Measurements from ENCODE around the gene ADAMTS14. TPM values are rescaled to one million over a fixed set of nuclear protein-coding genes. Genes with fewer than 3 reads are reported as not detected.
A peak's percentile ranks its signal among the peaks of the same experiment; 100 is the strongest.

The ADAMTS14 gene
- total RNA-seq, 1 donor from 2014 or later: 1.1 TPM

- TF ChIP-seq, protein P1, sequence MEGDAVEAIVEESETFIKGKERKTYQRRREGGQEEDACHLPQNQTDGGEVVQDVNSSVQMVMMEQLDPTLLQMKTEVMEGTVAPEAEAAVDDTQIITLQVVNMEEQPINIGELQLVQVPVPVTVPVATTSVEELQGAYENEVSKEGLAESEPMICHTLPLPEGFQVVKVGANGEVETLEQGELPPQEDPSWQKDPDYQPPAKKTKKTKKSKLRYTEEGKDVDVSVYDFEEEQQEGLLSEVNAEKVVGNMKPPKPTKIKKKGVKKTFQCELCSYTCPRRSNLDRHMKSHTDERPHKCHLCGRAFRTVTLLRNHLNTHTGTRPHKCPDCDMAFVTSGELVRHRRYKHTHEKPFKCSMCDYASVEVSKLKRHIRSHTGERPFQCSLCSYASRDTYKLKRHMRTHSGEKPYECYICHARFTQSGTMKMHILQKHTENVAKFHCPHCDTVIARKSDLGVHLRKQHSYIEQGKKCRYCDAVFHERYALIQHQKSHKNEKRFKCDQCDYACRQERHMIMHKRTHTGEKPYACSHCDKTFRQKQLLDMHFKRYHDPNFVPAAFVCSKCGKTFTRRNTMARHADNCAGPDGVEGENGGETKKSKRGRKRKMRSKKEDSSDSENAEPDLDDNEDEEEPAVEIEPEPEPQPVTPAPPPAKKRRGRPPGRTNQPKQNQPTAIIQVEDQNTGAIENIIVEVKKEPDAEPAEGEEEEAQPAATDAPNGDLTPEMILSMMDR (IDR thresholded peaks at IDR 0.05; ENCODE audit: unreplicated experiment): no peak
- H3K9me3 Mint-ChIP-seq (ENCODE audit: unreplicated experiment): no peaks in the 10 kb centered on the region
- H3K4me1 Mint-ChIP-seq (ENCODE audit: unreplicated experiment): peaks cover 9% of the 10 kb centered on the region
- DNase-seq (ENCODE audit: low spot score): no peak
- peaks cover 7% of the 10 kb centered on the region for H3K36me3 Mint-ChIP-seq (ENCODE audit: low read depth, unreplicated experiment)
- H3K27ac Mint-ChIP-seq (ENCODE audit: unreplicated experiment): no peak overlapping the region
- peaks cover 10% of the 10 kb centered on the region for H3K27me3 Mint-ChIP-seq (ENCODE audit: unreplicated experiment)
- no peak overlapping the region for H3K4me3 Mint-ChIP-seq (ENCODE audit: unreplicated experiment)
These were observed 105.0 kb downstream of the ADAMTS14 start for GRCh38 chr10:70777063-70777875.

DNA sequence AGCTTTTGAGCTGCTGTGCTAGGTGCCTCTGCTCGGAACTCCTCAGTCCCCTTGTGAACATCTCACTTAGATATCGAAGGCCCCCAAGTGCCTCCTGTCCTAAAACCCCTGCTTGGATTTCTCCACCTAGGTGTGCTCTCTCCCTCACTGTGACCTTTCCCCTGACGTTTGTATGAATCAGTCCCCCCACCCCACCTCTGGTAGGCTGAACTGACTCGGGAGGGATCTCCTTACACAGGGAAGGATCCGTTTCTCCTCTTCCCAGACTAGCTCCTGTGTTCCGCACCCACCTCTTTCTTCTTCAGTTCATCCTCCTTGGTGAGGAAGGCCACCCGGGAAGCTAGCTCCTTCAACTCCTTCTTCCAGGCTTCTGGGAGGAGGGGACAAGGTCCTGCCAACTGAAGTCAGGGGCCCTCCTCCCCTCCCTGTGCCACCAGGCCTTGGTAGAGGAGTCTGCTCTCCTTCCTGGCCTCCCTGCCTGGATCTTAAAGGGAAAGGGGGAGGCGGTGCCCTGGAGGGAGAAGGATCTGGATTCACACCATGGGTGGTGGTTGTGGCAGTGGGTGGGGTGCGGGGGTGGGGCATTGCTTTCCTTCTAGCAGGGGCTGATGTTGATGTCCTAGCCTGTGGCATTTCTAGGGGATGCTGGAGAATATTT, 106.1 kb downstream of the ADAMTS14 start:
- peaks cover 10% of the 10 kb centered on the region for H3K27me3 Mint-ChIP-seq (ENCODE audit: unreplicated experiment)
- no peak overlapping the region for H3K27ac Mint-ChIP-seq (ENCODE audit: unreplicated experiment)
- peaks cover 18% of the 10 kb centered on the region for H3K4me1 Mint-ChIP-seq (ENCODE audit: unreplicated experiment)
- H3K9me3 Mint-ChIP-seq (ENCODE audit: unreplicated experiment): no peaks in the 10 kb centered on the region
- peaks cover 7% of the 10 kb centered on the region for H3K36me3 Mint-ChIP-seq (ENCODE audit: low read depth, unreplicated experiment)
- H3K4me3 Mint-ChIP-seq (ENCODE audit: unreplicated experiment): peak overlapping the region; percentile 40
- no peak for DNase-seq (ENCODE audit: low spot score)
- TF ChIP-seq, protein P1 (IDR thresholded peaks at IDR 0.05; ENCODE audit: unreplicated experiment): no peak

DNA sequence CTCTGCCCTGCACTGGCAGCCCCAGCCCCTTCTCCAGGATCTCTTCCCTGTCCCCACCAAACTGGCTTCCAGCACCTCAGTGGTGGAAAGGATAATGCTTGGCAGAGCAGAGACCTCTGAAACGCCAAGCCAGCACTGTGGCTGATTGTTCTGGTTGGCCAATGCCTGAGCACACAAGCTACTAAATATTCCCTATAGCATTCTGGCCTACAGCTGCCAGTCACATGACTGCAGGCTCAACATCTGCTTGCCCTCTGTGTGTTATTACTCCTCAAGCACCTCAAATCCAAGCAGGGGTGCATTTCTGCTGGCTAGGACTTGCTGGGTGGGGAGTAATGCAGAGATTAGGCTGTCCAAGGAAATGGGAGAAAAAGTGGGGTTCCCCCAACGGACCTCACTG, 106.8 kb downstream of the ADAMTS14 start:
- Mint-ChIP-seq H3K27me3 (ENCODE audit: unreplicated experiment) (peaks cover 10% of the 10 kb centered on the region), H3K9me3 (ENCODE audit: unreplicated experiment) (no peaks in the 10 kb centered on the region), H3K4me3 (ENCODE audit: unreplicated experiment) (no peak overlapping the region), H3K4me1 (ENCODE audit: unreplicated experiment) (peaks cover 16% of the 10 kb centered on the region), H3K36me3 (ENCODE audit: low read depth, unreplicated experiment) (peaks cover 7% of the 10 kb centered on the region), H3K27ac (ENCODE audit: unreplicated experiment) (no peak overlapping the region)
- no peak for DNase-seq (ENCODE audit: low spot score)
- TF ChIP-seq, protein P1 (IDR thresholded peaks at IDR 0.05; ENCODE audit: unreplicated experiment): no peak

GRCh38 chr10:70779511-70780369, 107.4 kb downstream of the ADAMTS14 start:
- H3K27me3 Mint-ChIP-seq (ENCODE audit: unreplicated experiment): peaks cover 10% of the 10 kb centered on the region
- peaks cover 7% of the 10 kb centered on the region for H3K36me3 Mint-ChIP-seq (ENCODE audit: low read depth, unreplicated experiment)
- no peak overlapping the region for H3K27ac Mint-ChIP-seq (ENCODE audit: unreplicated experiment)

More at GRCh38 chr10:70779511-70780369, 107.4 kb downstream of the ADAMTS14 start:
- TF ChIP-seq, protein P1 (IDR thresholded peaks at IDR 0.05; ENCODE audit: unreplicated experiment): no peak
- peaks cover 12% of the 10 kb centered on the region for H3K4me1 Mint-ChIP-seq (ENCODE audit: unreplicated experiment)
- H3K4me3 Mint-ChIP-seq (ENCODE audit: unreplicated experiment): no peak overlapping the region
- H3K9me3 Mint-ChIP-seq (ENCODE audit: unreplicated experiment): no peaks in the 10 kb centered on the region
- no peak for DNase-seq (ENCODE audit: low spot score)
